Stimulated activated naive B cell treated with anti-CD40 and anti-IgM and Interleukin-4, amounts not matched to agents 10 μg/mL and 1 μg/mL and 100 μg/mL, for 72 hours (primary cell): ENCODE data around the gene NOL6.
A peak's percentile ranks its signal among the peaks of the same experiment; 100 is the strongest.

Experiments
- ATAC-seq, 2 donors: fragments of 150-1000 bp; cut with Tn5 transposase; replicated peaks; 2 replicates each; pipeline ENCODE4 v1.10.0; 2021; ENCODE audit warnings: moderate library complexity in 1 of 2
- DNase-seq: peaks from one replicate; pipeline ENCODE4 v3.0.0; 2021
- H3K27ac Mint-ChIP-seq: one replicate; pipeline ENCODE4 v1.8.0; 2022; ENCODE audit warnings: mild to moderate bottlenecking, mixed read lengths
- H3K27me3 Mint-ChIP-seq, 2 donors: one replicate each; pipeline ENCODE4 v1.8.0; 2022; ENCODE audit warnings: mixed read lengths in 2 of 2
- H3K36me3 Mint-ChIP-seq, 2 donors: one replicate each; pipeline ENCODE4 v1.8.0; 2022; ENCODE audit warnings: mixed read lengths in 2 of 2, mild to moderate bottlenecking in 1 of 2
- H3K4me1 Mint-ChIP-seq, 2 donors: one replicate each; pipeline ENCODE4 v1.8.0; 2022; ENCODE audit warnings: mixed read lengths in 2 of 2, mild to moderate bottlenecking in 1 of 2
- H3K4me3 Mint-ChIP-seq, 2 donors: one replicate each; pipeline ENCODE4 v1.8.0; 2022; ENCODE audit warnings: mild to moderate bottlenecking in 2 of 2, mixed read lengths in 2 of 2, moderate library complexity in 1 of 2
- H3K9me3 Mint-ChIP-seq, 2 donors: one replicate each; pipeline ENCODE4 v1.8.0; 2022; ENCODE audit warnings: mixed read lengths in 2 of 2, mild to moderate bottlenecking in 1 of 2

NOL6 gene

GRCh38 chr9:33450621-33451146 lies 23.0 kb downstream of the NOL6 start:
- Mint-ChIP-seq H3K27ac (no peak overlapping the region), H3K4me3 (no peak overlapping the region), H3K9me3 (no peaks in the 10 kb centered on the region), H3K27me3 (peaks cover 17 to 20% of the 10 kb centered on the region in 2 donors), H3K36me3 (no peaks in the 10 kb centered on the region), H3K4me1 (peaks cover 19 to 26% of the 10 kb centered on the region in 2 donors)
- ATAC-seq (no peak), DNase-seq (no peak)

- Mint-ChIP-seq H3K4me1 (peaks cover 19 to 26% of the 10 kb centered on the region in 2 donors), H3K27ac (no peak overlapping the region), H3K27me3 (peaks cover 17 to 20% of the 10 kb centered on the region in 2 donors), H3K36me3 (no peaks in the 10 kb centered on the region), H3K4me3 (no peak overlapping the region), H3K9me3 (no peaks in the 10 kb centered on the region)
- no peak for DNase-seq
- ATAC-seq, result no peak
These were observed 24.0 kb downstream of the NOL6 start for GRCh38 chr9:33449715-33450114.

- no peak for DNase-seq
- peak; percentile 17 to 20 for ATAC-seq
- Mint-ChIP-seq H3K27ac (peak overlapping the region; percentile 56), H3K36me3 (no peaks in the 10 kb centered on the region), H3K9me3 (no peaks in the 10 kb centered on the region), H3K27me3 (peaks cover 17 to 20% of the 10 kb centered on the region in 2 donors), H3K4me3 (peak overlapping the region; percentile 70 to 87), H3K4me1 (peaks cover 19 to 26% of the 10 kb centered on the region in 2 donors)
These were observed 25.7 kb downstream of the NOL6 start for GRCh38 chr9:33447799-33448553.

- H3K4me3 Mint-ChIP-seq, result peak within 1 kb of the TSS; percentile 84 to 87
- ATAC-seq, result peak; percentile 68 to 71
- H3K36me3 Mint-ChIP-seq, result no peaks in the 10 kb centered on the region
- no peak for DNase-seq
- H3K27ac Mint-ChIP-seq, result peak within 1 kb of the TSS; percentile 77
- no peaks in the 10 kb centered on the region for H3K9me3 Mint-ChIP-seq
- peaks cover 17 to 20% of the 10 kb centered on the region in 2 donors for H3K27me3 Mint-ChIP-seq
- H3K4me1 Mint-ChIP-seq, result peaks cover 15 to 26% of the 10 kb centered on the region in 2 donors
These were observed 26.6 kb downstream of the NOL6 start, which contains the start of gene AQP3 for GRCh38 chr9:33446946-33447798. TSS of gene AQP3 (minus strand) at chr9:33447593. CDS start at chr9:33447530, 63 bp downstream.

- Mint-ChIP-seq H3K4me1 (peaks cover 15 to 26% of the 10 kb centered on the region in 2 donors), H3K4me3 (peak overlapping the region in 1 of 2 donors; percentile 84), H3K27me3 (peaks cover 17 to 20% of the 10 kb centered on the region in 2 donors), H3K36me3 (no peaks in the 10 kb centered on the region), H3K9me3 (no peaks in the 10 kb centered on the region), H3K27ac (peak overlapping the region; percentile 75)
- ATAC-seq (peak; percentile 64 to 67), DNase-seq (no peak)
These were observed 27.3 kb downstream of the NOL6 start for GRCh38 chr9:33446240-33446945.

- H3K36me3 Mint-ChIP-seq, result no peaks in the 10 kb centered on the region
These were observed 28.1 kb downstream of the NOL6 start for GRCh38 chr9:33445389-33446239.

GRCh38 chr9:33443464-33444154 lies 30.1 kb downstream of the NOL6 start:
- Mint-ChIP-seq H3K27me3 (peaks cover 24 to 38% of the 10 kb centered on the region in 2 donors), H3K36me3 (no peaks in the 10 kb centered on the region), H3K27ac (no peak overlapping the region), H3K9me3 (no peaks in the 10 kb centered on the region), H3K4me3 (no peak overlapping the region), H3K4me1 (peaks cover 15 to 26% of the 10 kb centered on the region in 2 donors)
- DNase-seq (no peak), ATAC-seq (no peak)

More at GRCh38 chr9:33445389-33446239, 28.1 kb downstream of the NOL6 start:
- H3K4me3 Mint-ChIP-seq, result no peak overlapping the region
- DNase-seq (no peak), ATAC-seq (no peak)
- peaks cover 17 to 23% of the 10 kb centered on the region in 2 donors for H3K27me3 Mint-ChIP-seq
- no peaks in the 10 kb centered on the region for H3K9me3 Mint-ChIP-seq
- no peak overlapping the region for H3K27ac Mint-ChIP-seq
- peaks cover 15 to 26% of the 10 kb centered on the region in 2 donors for H3K4me1 Mint-ChIP-seq

GRCh38 chr9:33443047-33443446 lies 30.7 kb downstream of the NOL6 start:
- ATAC-seq (no peak), DNase-seq (no peak)
- Mint-ChIP-seq H3K4me1 (peaks cover 15 to 22% of the 10 kb centered on the region in 2 donors), H3K9me3 (no peaks in the 10 kb centered on the region), H3K27me3 (peaks cover 18 to 32% of the 10 kb centered on the region in 2 donors), H3K36me3 (no peaks in the 10 kb centered on the region), H3K27ac (no peak overlapping the region), H3K4me3 (no peak overlapping the region)

- Mint-ChIP-seq H3K4me3 (no peak overlapping the region), H3K4me1 (peaks cover 15 to 19% of the 10 kb centered on the region in 2 donors)
These were observed 31.6 kb downstream of the NOL6 start for GRCh38 chr9:33442125-33442524.

GRCh38 chr9:33440609-33441008 lies 33.1 kb downstream of the NOL6 start:
- no peak overlapping the region for H3K4me3 Mint-ChIP-seq
- DNase-seq (no peak), ATAC-seq (no peak)
- H3K27ac Mint-ChIP-seq, result no peak overlapping the region
- H3K27me3 Mint-ChIP-seq, result peaks cover 13 to 21% of the 10 kb centered on the region in 2 donors
- peaks cover 4 to 7% of the 10 kb centered on the region in 2 donors for H3K4me1 Mint-ChIP-seq
- no peaks in the 10 kb centered on the region for H3K36me3 Mint-ChIP-seq
- no peaks in the 10 kb centered on the region for H3K9me3 Mint-ChIP-seq

More at GRCh38 chr9:33442125-33442524, 31.6 kb downstream of the NOL6 start:
- no peaks in the 10 kb centered on the region for H3K36me3 Mint-ChIP-seq
- no peak overlapping the region for H3K27ac Mint-ChIP-seq
- no peak for DNase-seq
- ATAC-seq, result no peak
- peaks cover 12 to 23% of the 10 kb centered on the region in 2 donors for H3K27me3 Mint-ChIP-seq
- H3K9me3 Mint-ChIP-seq, result no peaks in the 10 kb centered on the region

GRCh38 chr9:33440204-33440603 lies 33.5 kb downstream of the NOL6 start:
- Mint-ChIP-seq H3K27me3 (peaks cover 13 to 25% of the 10 kb centered on the region in 2 donors), H3K27ac (no peak overlapping the region), H3K9me3 (no peaks in the 10 kb centered on the region), H3K36me3 (no peaks in the 10 kb centered on the region), H3K4me1 (peaks cover 4 to 7% of the 10 kb centered on the region in 2 donors), H3K4me3 (no peak overlapping the region)
- no peak for ATAC-seq
- DNase-seq, result no peak

- no peak overlapping the region for H3K27ac Mint-ChIP-seq
These were observed 34.0 kb downstream of the NOL6 start for GRCh38 chr9:33439731-33440130.

More at GRCh38 chr9:33439731-33440130, 34.0 kb downstream of the NOL6 start:
- no peaks in the 10 kb centered on the region for H3K36me3 Mint-ChIP-seq
- peaks cover 4 to 7% of the 10 kb centered on the region in 2 donors for H3K4me1 Mint-ChIP-seq
- H3K4me3 Mint-ChIP-seq, result no peak overlapping the region
- peaks cover 13 to 25% of the 10 kb centered on the region in 2 donors for H3K27me3 Mint-ChIP-seq
- DNase-seq, result no peak
- no peak for ATAC-seq
- no peaks in the 10 kb centered on the region for H3K9me3 Mint-ChIP-seq
